Measurements from ENCODE around the gene CCNF. TPM values are rescaled to one million over a fixed set of nuclear protein-coding genes. Genes with fewer than 3 reads are reported as not detected.

CCNF gene
- total RNA-seq, 2 donors from 2014 or later, result 0.99 to 2.3 TPM

- H3K27ac ChIP-seq, result no peak overlapping the region
- no peaks in the 10 kb centered on the region for H3K27me3 ChIP-seq
- intact Hi-C loops (cut with DNase I), result loop anchor here (10.0 kb wide), 1 partner anchor 59 kb away; no protein-coding TSS in a partner anchor
- peaks cover 32% of the 10 kb centered on the region for H3K4me1 ChIP-seq
- peaks cover 0 to 1% of the 10 kb centered on the region in 2 donors for H3K36me3 ChIP-seq (replicated peaks in 1 of 2; ENCODE audit: insufficient read depth in 1 of 2, low read depth in 2 of 2)
- DNase-seq, result no peak
- 76 to 78% methylated on average over 6 of the region's 6 CpGs for WGBS, 2 donors
- TF ChIP-seq, protein P1, sequence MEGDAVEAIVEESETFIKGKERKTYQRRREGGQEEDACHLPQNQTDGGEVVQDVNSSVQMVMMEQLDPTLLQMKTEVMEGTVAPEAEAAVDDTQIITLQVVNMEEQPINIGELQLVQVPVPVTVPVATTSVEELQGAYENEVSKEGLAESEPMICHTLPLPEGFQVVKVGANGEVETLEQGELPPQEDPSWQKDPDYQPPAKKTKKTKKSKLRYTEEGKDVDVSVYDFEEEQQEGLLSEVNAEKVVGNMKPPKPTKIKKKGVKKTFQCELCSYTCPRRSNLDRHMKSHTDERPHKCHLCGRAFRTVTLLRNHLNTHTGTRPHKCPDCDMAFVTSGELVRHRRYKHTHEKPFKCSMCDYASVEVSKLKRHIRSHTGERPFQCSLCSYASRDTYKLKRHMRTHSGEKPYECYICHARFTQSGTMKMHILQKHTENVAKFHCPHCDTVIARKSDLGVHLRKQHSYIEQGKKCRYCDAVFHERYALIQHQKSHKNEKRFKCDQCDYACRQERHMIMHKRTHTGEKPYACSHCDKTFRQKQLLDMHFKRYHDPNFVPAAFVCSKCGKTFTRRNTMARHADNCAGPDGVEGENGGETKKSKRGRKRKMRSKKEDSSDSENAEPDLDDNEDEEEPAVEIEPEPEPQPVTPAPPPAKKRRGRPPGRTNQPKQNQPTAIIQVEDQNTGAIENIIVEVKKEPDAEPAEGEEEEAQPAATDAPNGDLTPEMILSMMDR (IDR thresholded peaks at IDR 0.05), result no peak
- TF ChIP-seq POLR2A (IDR thresholded peaks at IDR 0.05), result no peak
- no peaks in the 10 kb centered on the region for H3K9me3 ChIP-seq
- ATAC-seq, result no peak
- H3K4me3 ChIP-seq, result no peak overlapping the region
Measured at GRCh38 chr16:2493605-2494004, 64.4 kb downstream of the CCNF start.

DNA sequence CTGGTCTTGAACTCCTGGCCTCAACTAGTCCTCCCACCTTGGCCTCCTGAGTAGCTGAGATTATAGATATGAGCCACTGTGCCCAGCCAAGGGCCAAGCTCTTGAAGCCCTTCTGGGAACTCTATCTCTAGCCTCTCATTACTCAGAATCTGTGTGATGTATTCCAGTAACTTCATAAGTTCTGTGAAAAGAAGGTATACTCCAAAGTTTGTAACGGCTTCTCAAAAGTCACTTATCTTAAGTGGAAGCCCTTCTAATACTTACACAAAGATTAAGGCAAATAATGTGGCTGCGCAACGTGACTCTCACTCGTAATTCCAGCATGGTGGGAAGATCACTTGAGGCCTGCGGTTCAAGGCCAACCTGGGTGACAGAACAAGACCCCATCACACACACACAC is 65.4 kb downstream of the CCNF start:
- no peak overlapping the region for H3K27ac ChIP-seq
- intact Hi-C loops (cut with DNase I), result loop anchor here (5.0 to 10.0 kb wide), 3 partner anchors 60 to 222 kb away; no protein-coding TSS in a partner anchor
- ATAC-seq, result no peak
- TF ChIP-seq, protein P1 (IDR thresholded peaks at IDR 0.05), result no peak
- no peak for TF ChIP-seq POLR2A (IDR thresholded peaks at IDR 0.05)
- peaks cover 0 to 1% of the 10 kb centered on the region in 2 donors for H3K36me3 ChIP-seq (replicated peaks in 1 of 2; ENCODE audit: insufficient read depth in 1 of 2, low read depth in 2 of 2)
- 81 to 82% methylated on average over 5 of the region's 5 CpGs for WGBS, 2 donors
- peaks cover 42% of the 10 kb centered on the region for H3K4me1 ChIP-seq
- no peak overlapping the region for H3K4me3 ChIP-seq
- H3K27me3 ChIP-seq, result no peaks in the 10 kb centered on the region
- no peaks in the 10 kb centered on the region for H3K9me3 ChIP-seq
- no peak for DNase-seq

GRCh38 chr16:2495041-2495440 is 65.8 kb downstream of the CCNF start:
- H3K4me3 ChIP-seq, result no peak overlapping the region
- no peaks in the 10 kb centered on the region for H3K9me3 ChIP-seq
- no peaks in the 10 kb centered on the region for H3K27me3 ChIP-seq
- DNase-seq (no peak), ATAC-seq (no peak)
- H3K27ac ChIP-seq, result no peak overlapping the region
- H3K4me1 ChIP-seq, result peaks cover 44% of the 10 kb centered on the region
- no peak for TF ChIP-seq POLR2A (IDR thresholded peaks at IDR 0.05)
- TF ChIP-seq, protein P1 (IDR thresholded peaks at IDR 0.05), result no peak
- WGBS, 2 donors, result 84 to 91% methylated on average over 5 of the region's 5 CpGs
- intact Hi-C loops (cut with DNase I), result loop anchor here (5.0 to 10.0 kb wide), 3 partner anchors 60 to 223 kb away; no protein-coding TSS in a partner anchor
- peaks cover 0 to 1% of the 10 kb centered on the region in 2 donors for H3K36me3 ChIP-seq (replicated peaks in 1 of 2; ENCODE audit: insufficient read depth in 1 of 2, low read depth in 2 of 2)

- WGBS, 2 donors, result 94 to 96% methylated on average over 30 to 56 of the region's 62 CpGs
- Histone ChIP-seq H3K27me3 (no peaks in the 10 kb centered on the region), H3K4me3 (no peak overlapping the region), H3K9me3 (no peaks in the 10 kb centered on the region), H3K36me3 (replicated peaks in 1 of 2; ENCODE audit: insufficient read depth in 1 of 2, low read depth in 2 of 2) (peaks cover 0 to 1% of the 10 kb centered on the region in 2 donors), H3K4me1 (peaks cover 58% of the 10 kb centered on the region), H3K27ac (peak overlapping the region in 2 of 4 donors; percentile 71)
- ATAC-seq, result no peak
- peak in 1 of 4 donors; percentile 12 for DNase-seq
- TF ChIP-seq POLR2A (IDR thresholded peaks at IDR 0.05), result no peak
- TF ChIP-seq, protein P1 (IDR thresholded peaks at IDR 0.05), result no peak
- intact Hi-C loops (cut with DNase I), result loop anchor here (5.0 to 10.0 kb wide), 3 partner anchors 62 to 224 kb away; no protein-coding TSS in a partner anchor
Measured at GRCh38 chr16:2496223-2497115, 67.2 kb downstream of the CCNF start.

Measured in body of pancreas (tissue), 4 donors.